KMS-11 (cell line): ENCODE data around the gene FAM241B.
A peak's percentile ranks its signal among the peaks of the same experiment; 100 is the strongest.

Experiments
- H2AFZ ChIP-seq: fragments of 200-600 bp; sonication (generic); 2 replicates; pipeline ENCODE4 v1.6.1; 2016; ENCODE audit warnings: antibody characterized with exemption, mixed run types, low read depth
- H3K27ac ChIP-seq: fragments of 200-600 bp; sonication (generic); 2 replicates; pipeline ENCODE4 v1.6.1; 2016; ENCODE audit warnings: mild to moderate bottlenecking, mixed run types
- H3K27me3 ChIP-seq: fragments of 200-600 bp; sonication (generic); 2 replicates; pipeline ENCODE4 v1.6.1; 2017; ENCODE audit warnings: mild to moderate bottlenecking, low read depth, mixed run types, moderate library complexity; ENCODE audit not compliant: insufficient read depth
- H3K36me3 ChIP-seq: fragments of 200-600 bp; sonication (generic); 2 replicates; pipeline ENCODE4 v1.6.1; 2017; ENCODE audit warnings: mild to moderate bottlenecking, mixed run types; ENCODE audit not compliant: insufficient read depth
- H3K4me1 ChIP-seq: fragments of 200-600 bp; sonication (generic); 2 replicates; pipeline ENCODE4 v1.6.1; 2016; ENCODE audit warnings: mild to moderate bottlenecking, low read depth, mixed run types; ENCODE audit not compliant: poor library complexity, severe bottlenecking
- H3K4me2 ChIP-seq: fragments of 200-600 bp; sonication (generic); 2 replicates; pipeline ENCODE4 v1.7.0; 2016; ENCODE audit warnings: mild to moderate bottlenecking, mixed run types
- H3K4me3 ChIP-seq: fragments of 200-600 bp; sonication (generic); IDR thresholded peaks from 2 replicates; pipeline ENCODE4 v1.6.1; 2017; ENCODE audit warnings: low read depth, low read length, mixed read lengths; ENCODE audit not compliant: insufficient read depth
- H3K79me2 ChIP-seq: fragments of 200-600 bp; sonication (generic); 2 replicates; pipeline ENCODE4 v1.6.1; 2016; ENCODE audit warnings: low read depth, mixed run types; ENCODE audit not compliant: insufficient read depth
- H3K9ac ChIP-seq: fragments of 200-600 bp; sonication (generic); 2 replicates; pipeline ENCODE4 v1.6.1; 2016; ENCODE audit warnings: mild to moderate bottlenecking, mixed run types
- H4K20me1 ChIP-seq: fragments of 200-600 bp; sonication (generic); 2 replicates; pipeline ENCODE4 v1.6.1; 2016; ENCODE audit warnings: mild to moderate bottlenecking, mixed run types; ENCODE audit not compliant: insufficient read depth
- CTCF ChIP-seq: fragments of 200-600 bp; sonication (generic); conservative IDR thresholded peaks from 2 replicates; pipeline ENCODE4 v1.6.1; 2017; ENCODE audit warnings: low read depth, mild to moderate bottlenecking, antibody characterized with exemption, low read length, moderate library complexity, mixed read lengths

FAM241B gene

GRCh38 chr10:69638642-69639041 lies 8.6 kb downstream of the FAM241B start:
- H3K9ac ChIP-seq = no peak overlapping the region
- H2AFZ ChIP-seq = no peak overlapping the region
- peaks cover 7% of the 10 kb centered on the region; the same call in 1 of the 2 replicates for H3K27me3 ChIP-seq
- no peak for TF ChIP-seq CTCF
- no peaks in the 10 kb centered on the region for H3K79me2 ChIP-seq
- no peaks in the 10 kb centered on the region for H3K4me1 ChIP-seq
- no peak overlapping the region for H3K4me3 ChIP-seq
- H3K27ac ChIP-seq = no peak overlapping the region
- no peaks in the 10 kb centered on the region for H4K20me1 ChIP-seq
- no peak overlapping the region for H3K4me2 ChIP-seq
- no peaks in the 10 kb centered on the region for H3K36me3 ChIP-seq

GRCh38 chr10:69639291-69640195 lies 9.5 kb downstream of the FAM241B start:
- no peaks in the 10 kb centered on the region for H4K20me1 ChIP-seq
- TF ChIP-seq CTCF = peak; percentile 93
- H3K4me1 ChIP-seq = no peaks in the 10 kb centered on the region
- no peak overlapping the region for H3K27ac ChIP-seq
- H3K36me3 ChIP-seq = no peaks in the 10 kb centered on the region
- H3K79me2 ChIP-seq = no peaks in the 10 kb centered on the region
- no peak overlapping the region for H3K4me3 ChIP-seq
- H3K9ac ChIP-seq = no peak overlapping the region
- no peak overlapping the region for H2AFZ ChIP-seq
- no peak overlapping the region for H3K4me2 ChIP-seq
- peaks cover 7% of the 10 kb centered on the region; the same call in 1 of the 2 replicates for H3K27me3 ChIP-seq

DNA sequence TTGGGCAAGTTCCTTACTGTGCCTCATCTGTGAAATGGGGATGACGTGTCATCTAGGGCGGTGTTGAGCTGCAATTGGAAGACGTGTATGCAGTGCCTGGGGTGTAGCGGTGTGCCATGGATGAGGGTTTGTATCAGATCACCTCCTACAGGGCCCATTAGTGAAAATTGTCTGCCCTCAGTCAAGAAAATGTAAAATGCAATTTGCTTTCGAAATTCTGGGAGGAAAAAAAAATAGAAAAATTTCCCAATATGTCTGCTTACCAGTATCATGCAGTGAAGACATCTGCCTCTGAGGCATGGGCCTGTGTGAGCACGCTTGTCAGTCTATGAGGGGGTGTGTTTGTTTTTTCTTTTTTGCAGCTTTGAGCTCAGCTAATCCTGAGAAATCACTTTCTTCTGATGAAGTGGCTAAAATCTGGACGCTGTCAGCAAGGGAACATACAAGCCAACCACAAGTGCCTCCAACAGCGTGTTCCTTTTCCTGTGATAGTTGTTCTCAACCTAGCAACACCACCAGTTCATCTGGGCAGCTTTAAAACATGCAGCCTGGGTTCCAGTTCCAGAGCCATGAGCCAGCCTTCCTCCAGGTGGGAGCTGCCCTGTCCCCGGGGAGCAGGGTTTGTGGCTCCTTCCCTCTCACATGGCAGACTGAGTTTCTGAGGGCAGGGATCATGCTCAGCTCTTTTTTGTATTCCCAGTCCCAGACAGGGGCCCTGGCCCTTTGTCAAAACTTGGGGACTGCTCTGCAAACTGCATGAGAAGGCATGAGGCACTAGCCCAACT lies 10.3 kb downstream of the FAM241B start:
- Histone ChIP-seq H3K4me3 (no peak overlapping the region), H3K27me3 (peaks cover 7% of the 10 kb centered on the region; the same call in 1 of the 2 replicates), H4K20me1 (no peaks in the 10 kb centered on the region), H2AFZ (no peak overlapping the region), H3K9ac (no peak overlapping the region), H3K4me2 (no peak overlapping the region), H3K27ac (no peak overlapping the region), H3K36me3 (no peaks in the 10 kb centered on the region), H3K4me1 (no peaks in the 10 kb centered on the region), H3K79me2 (no peaks in the 10 kb centered on the region)
- no peak for TF ChIP-seq CTCF

- no peak for TF ChIP-seq CTCF
- Histone ChIP-seq H3K4me2 (no peak overlapping the region), H3K36me3 (no peaks in the 10 kb centered on the region), H3K4me3 (no peak overlapping the region), H2AFZ (no peak overlapping the region), H3K27me3 (peaks cover 7% of the 10 kb centered on the region; the same call in 1 of the 2 replicates), H3K79me2 (no peaks in the 10 kb centered on the region), H3K9ac (no peak overlapping the region), H3K27ac (no peak overlapping the region), H3K4me1 (no peaks in the 10 kb centered on the region), H4K20me1 (no peaks in the 10 kb centered on the region)
Measured at GRCh38 chr10:69641261-69641980, 11.4 kb downstream of the FAM241B start.
